ENCODE results near the gene CASP9. TPM values are rescaled to one million over a fixed set of nuclear protein-coding genes. Genes with fewer than 3 reads are reported as not detected.
"Not testable (repeated sequence)": the region's sequence is repeated elsewhere in the genome, so short reads cannot be mapped to it uniquely, and the experiment has no call there.

CASP9 gene
- total and polyA plus RNA-seq, 3 donors from 2014 or later: 33.8 to 48.5 (median 34.8) TPM

DNA sequence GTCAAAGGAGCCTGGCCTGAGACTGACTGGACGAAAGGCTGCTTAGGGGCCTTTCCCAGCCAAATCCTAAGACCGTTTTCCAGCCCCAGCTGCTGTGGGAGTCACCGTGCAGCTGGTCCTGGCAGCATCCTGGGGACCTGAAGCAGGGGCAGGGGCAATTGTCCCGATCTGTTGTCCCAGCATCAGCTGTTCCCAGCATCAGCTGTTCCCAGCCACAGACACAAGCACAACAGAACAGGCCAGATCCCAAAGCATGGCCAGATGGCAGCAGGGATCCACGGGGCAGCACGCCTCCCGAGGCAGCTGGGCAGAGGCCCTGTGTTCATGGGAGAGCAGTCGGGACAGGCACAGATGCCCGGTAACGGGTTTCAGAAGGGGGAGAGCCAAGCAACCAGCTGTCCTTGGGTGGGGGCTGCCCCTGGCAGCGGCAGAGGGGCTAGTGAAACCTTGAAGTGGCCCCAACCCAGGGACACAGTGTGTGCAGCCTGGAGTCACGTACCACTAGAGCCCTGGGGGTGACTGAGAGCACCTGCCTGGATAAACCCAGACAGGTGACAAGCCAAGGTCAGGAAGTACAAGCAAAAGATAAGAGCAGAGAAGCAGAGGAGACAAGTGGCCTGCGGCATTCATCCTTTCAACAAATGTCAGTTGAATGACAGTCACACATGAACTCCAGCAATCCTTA is 34.8 kb downstream of the CASP9 start:
- no peaks in the 10 kb centered on the region for H3K9me3 ChIP-seq
- no peaks in the 10 kb centered on the region for H3K27me3 ChIP-seq
- H3K36me3 ChIP-seq (ENCODE audit: low read depth, missing control alignments): no peaks in the 10 kb centered on the region
- intact Hi-C loops (cut with DNase I; ENCODE audit: low total_unique reads): no loop called here
- H3K4me1 ChIP-seq: no peaks in the 10 kb centered on the region
- 57 to 65% methylated on average over 13 of the region's 13 CpGs for WGBS, 2 donors
- H3K27ac ChIP-seq: no peak overlapping the region
- TF ChIP-seq, protein P1, sequence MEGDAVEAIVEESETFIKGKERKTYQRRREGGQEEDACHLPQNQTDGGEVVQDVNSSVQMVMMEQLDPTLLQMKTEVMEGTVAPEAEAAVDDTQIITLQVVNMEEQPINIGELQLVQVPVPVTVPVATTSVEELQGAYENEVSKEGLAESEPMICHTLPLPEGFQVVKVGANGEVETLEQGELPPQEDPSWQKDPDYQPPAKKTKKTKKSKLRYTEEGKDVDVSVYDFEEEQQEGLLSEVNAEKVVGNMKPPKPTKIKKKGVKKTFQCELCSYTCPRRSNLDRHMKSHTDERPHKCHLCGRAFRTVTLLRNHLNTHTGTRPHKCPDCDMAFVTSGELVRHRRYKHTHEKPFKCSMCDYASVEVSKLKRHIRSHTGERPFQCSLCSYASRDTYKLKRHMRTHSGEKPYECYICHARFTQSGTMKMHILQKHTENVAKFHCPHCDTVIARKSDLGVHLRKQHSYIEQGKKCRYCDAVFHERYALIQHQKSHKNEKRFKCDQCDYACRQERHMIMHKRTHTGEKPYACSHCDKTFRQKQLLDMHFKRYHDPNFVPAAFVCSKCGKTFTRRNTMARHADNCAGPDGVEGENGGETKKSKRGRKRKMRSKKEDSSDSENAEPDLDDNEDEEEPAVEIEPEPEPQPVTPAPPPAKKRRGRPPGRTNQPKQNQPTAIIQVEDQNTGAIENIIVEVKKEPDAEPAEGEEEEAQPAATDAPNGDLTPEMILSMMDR (IDR thresholded peaks at IDR 0.05): no peak
- no peak for TF ChIP-seq POLR2A (IDR thresholded peaks at IDR 0.05)
- no peak for DNase-seq
- no peak overlapping the region for H3K4me3 ChIP-seq

DNA sequence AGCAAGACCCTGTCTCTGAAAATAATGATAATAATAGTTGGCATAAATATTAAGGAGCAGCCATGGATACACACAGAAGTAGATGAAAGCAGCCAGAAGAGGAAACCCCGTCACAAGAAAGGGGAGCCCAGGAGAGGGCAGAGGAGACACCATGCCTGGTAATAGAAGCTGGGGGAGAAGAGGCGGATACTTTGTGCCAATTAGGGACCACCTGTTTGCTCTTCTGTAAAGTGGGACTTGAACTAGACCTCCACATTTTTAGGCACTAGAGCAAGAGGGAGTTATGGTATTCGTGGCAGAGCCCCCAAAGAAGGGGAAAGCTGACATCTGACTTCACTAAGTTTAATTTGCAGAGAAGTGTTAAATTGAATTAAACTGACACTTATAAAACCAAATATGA is 35.6 kb downstream of the CASP9 start:
- 93 to 95% methylated on average over 3 of the region's 3 CpGs for WGBS, 2 donors
- TF ChIP-seq, protein P1 (IDR thresholded peaks at IDR 0.05): no peak
- no peak for TF ChIP-seq POLR2A (IDR thresholded peaks at IDR 0.05)
- no peaks in the 10 kb centered on the region for H3K36me3 ChIP-seq (ENCODE audit: low read depth, missing control alignments)

DNA sequence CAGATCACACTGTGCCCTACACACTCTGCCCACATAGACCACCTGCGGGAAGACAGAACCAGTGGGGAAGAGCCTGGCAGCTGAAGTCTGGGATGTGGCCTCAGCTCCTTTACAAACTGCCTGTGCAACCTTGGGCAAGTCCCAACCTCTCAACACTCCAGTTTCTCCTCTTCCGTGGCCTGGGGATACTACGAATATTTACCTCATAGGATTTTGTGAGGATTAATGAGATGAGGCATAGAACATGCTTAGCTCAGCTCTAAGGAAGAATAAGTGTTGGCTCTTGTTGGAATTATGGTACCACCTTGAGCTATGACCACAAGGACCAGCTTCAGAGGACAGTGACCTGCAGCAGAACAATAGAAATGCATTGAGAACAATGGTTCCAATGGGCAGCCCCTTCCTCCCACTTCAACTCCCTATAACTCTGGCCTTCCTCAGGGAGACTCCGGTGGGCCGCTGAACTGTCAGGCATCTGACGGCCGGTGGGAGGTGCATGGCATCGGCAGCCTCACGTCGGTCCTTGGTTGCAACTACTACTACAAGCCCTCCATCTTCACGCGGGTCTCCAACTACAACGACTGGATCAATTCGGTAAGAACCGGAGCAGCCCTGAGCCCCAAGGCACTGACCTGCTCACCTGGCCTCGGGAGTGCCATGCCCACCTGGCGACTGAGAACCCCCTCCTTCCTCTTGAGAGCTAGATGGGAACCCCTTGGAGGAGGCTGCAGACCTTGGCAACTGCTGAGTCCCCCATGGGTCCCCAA is 37.0 kb downstream of the CASP9 start:
- 95 to 98% methylated on average over 17 of the region's 17 CpGs for WGBS, 2 donors
- H3K4me3 ChIP-seq; H3K27me3 ChIP-seq; H3K4me1 ChIP-seq; H3K9me3 ChIP-seq; DNase-seq; H3K36me3 ChIP-seq (ENCODE audit: low read depth, missing control alignments); H3K27ac ChIP-seq; intact Hi-C loops (cut with DNase I; ENCODE audit: low total_unique reads): not testable (repeated sequence)

More for the DNA sequence above, 35.6 kb downstream of the CASP9 start:
- Histone ChIP-seq H3K4me3 (no peak overlapping the region), H3K9me3 (no peaks in the 10 kb centered on the region), H3K27me3 (no peaks in the 10 kb centered on the region), H3K4me1 (no peaks in the 10 kb centered on the region), H3K27ac (no peak overlapping the region)
- DNase-seq: no peak
- intact Hi-C loops (cut with DNase I; ENCODE audit: low total_unique reads): no loop called here

GRCh38 chr1:15485636-15486035 is 38.4 kb downstream of the CASP9 start:
- no peaks in the 10 kb centered on the region for H3K36me3 ChIP-seq (ENCODE audit: low read depth, missing control alignments)
- 88 to 93% methylated on average over 3 to 6 of the region's 6 CpGs for WGBS, 2 donors

DNA sequence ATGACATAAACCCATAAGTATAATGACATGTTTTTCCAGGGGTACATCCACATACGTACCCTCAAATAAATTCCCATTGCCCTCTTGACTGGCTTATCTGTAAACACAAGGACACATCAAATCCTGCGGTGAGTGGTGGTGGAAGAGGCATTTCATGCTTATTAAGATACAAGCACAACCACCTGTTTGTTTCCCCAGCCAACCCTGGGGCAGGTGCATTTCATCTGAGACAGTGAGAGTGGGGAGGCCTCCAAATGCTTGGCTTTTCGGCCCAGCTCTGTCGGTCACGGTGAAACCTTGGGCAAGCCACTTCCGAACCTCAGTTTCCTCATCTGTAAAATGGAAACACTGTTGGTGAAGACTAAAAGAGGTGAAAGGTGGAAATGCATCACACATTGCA is 39.6 kb downstream of the CASP9 start:
- 87 to 97% methylated on average over 6 of the region's 6 CpGs for WGBS, 2 donors
- H3K9me3 ChIP-seq; H3K36me3 ChIP-seq (ENCODE audit: low read depth, missing control alignments); DNase-seq; intact Hi-C loops (cut with DNase I; ENCODE audit: low total_unique reads); H3K4me1 ChIP-seq; H3K4me3 ChIP-seq; H3K27ac ChIP-seq; H3K27me3 ChIP-seq: not testable (repeated sequence)

More at GRCh38 chr1:15485636-15486035, 38.4 kb downstream of the CASP9 start:
- TF ChIP-seq, protein P1 (IDR thresholded peaks at IDR 0.05): no peak
- TF ChIP-seq POLR2A (IDR thresholded peaks at IDR 0.05): no peak
- no peak for DNase-seq
- Histone ChIP-seq H3K27me3 (no peaks in the 10 kb centered on the region), H3K9me3 (no peaks in the 10 kb centered on the region), H3K4me3 (no peak overlapping the region), H3K27ac (no peak overlapping the region), H3K4me1 (no peaks in the 10 kb centered on the region)
- intact Hi-C loops (cut with DNase I; ENCODE audit: low total_unique reads): no loop called here

Measured in testis (tissue), 3 donors.